ENCODE results near the gene FGF9. TPM values are rescaled to one million over a fixed set of nuclear protein-coding genes. Genes with fewer than 3 reads are reported as not detected.

The FGF9 gene
- total and polyA plus RNA-seq, 10 of the 15 experiments (the other 5 are each of a cell fraction or from before 2014, with no cell fraction given), result 0.05 to 1.5 (median 0.83) TPM

DNA sequence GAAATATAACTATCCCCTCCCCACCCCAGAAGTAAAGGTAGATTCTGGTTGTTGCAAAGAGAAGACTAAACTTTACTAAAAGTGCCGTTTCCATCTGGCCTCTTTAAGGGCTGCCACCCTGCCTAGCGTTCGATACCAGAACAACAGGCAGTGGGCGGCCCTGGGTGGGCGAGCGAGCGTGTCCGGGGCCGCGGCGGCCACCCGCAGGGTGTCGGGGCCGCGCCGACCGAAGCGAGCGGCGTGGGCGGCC, 2.6 kb downstream of the FGF9 start (continued):
- no peak for TF ChIP-seq RFX5 (IDR thresholded peaks at IDR 0.05; ENCODE audit: low read depth, low read length)
- TF ChIP-seq SMC3 (IDR thresholded peaks at IDR 0.05; ENCODE audit: borderline replicate concordance, low read length), result no peak
- no peak for TF ChIP-seq SUZ12 (IDR thresholded peaks at IDR 0.05; ENCODE audit: unreplicated experiment)
- TF ChIP-seq RAD21 (IDR thresholded peaks at IDR 0.05; ENCODE audit: insufficient read depth, low read depth, low read length), result no peak
- TF ChIP-seq, protein P1, sequence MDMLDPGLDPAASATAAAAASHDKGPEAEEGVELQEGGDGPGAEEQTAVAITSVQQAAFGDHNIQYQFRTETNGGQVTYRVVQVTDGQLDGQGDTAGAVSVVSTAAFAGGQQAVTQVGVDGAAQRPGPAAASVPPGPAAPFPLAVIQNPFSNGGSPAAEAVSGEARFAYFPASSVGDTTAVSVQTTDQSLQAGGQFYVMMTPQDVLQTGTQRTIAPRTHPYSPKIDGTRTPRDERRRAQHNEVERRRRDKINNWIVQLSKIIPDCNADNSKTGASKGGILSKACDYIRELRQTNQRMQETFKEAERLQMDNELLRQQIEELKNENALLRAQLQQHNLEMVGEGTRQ (IDR thresholded peaks at IDR 0.05; ENCODE audit: borderline replicate concordance, low read depth, low read length), result no peak
- no peak for TF ChIP-seq JUNB (IDR thresholded peaks at IDR 0.05)
- no peak for TF ChIP-seq YY1 (IDR thresholded peaks at IDR 0.05; ENCODE audit: low read depth, low read length)
- no peak for TF ChIP-seq SIX5 (IDR thresholded peaks at IDR 0.05; ENCODE audit: low read depth, low read length, severe bottlenecking)
- TF ChIP-seq ZNF24 (IDR thresholded peaks at IDR 0.05), result no peak
- TF ChIP-seq, protein P2, sequence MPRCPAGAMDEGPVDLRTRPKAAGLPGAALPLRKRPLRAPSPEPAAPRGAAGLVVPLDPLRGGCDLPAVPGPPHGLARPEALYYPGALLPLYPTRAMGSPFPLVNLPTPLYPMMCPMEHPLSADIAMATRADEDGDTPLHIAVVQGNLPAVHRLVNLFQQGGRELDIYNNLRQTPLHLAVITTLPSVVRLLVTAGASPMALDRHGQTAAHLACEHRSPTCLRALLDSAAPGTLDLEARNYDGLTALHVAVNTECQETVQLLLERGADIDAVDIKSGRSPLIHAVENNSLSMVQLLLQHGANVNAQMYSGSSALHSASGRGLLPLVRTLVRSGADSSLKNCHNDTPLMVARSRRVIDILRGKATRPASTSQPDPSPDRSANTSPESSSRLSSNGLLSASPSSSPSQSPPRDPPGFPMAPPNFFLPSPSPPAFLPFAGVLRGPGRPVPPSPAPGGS (IDR thresholded peaks at IDR 0.05; ENCODE audit: borderline replicate concordance, insufficient read depth, low read depth, low read length, poor library complexity, severe bottlenecking), result no peak
- TF ChIP-seq PAX5 (IDR thresholded peaks at IDR 0.05; ENCODE audit: borderline replicate concordance, low read depth, low read length), result peak; percentile 89
- TF ChIP-seq IKZF1 (conservative IDR thresholded peaks at IDR 0.05), result peak; percentile 71; the same call in 1 of the 2 replicates
- no peak for TF ChIP-seq MYC (IDR thresholded peaks at IDR 0.05; ENCODE audit: insufficient read depth, insufficient read length, insufficient replicate concordance, low read length, severe bottlenecking)
- TF ChIP-seq MEF2A (IDR thresholded peaks at IDR 0.05; ENCODE audit: insufficient read depth, low read depth, low read length), result no peak
- 0 out of 3 replicates have a peak, but pooled peaks of 1 of the 2 experiments have one; percentile 48 for TF ChIP-seq EGR1 (IDR thresholded peaks at IDR 0.05; ENCODE audit: borderline replicate concordance in 1 of 2, low read depth in 2 of 2, low read length in 2 of 2)
- no peak for TF ChIP-seq IKZF2 (IDR thresholded peaks at IDR 0.05)
- TF ChIP-seq ASH2L (IDR thresholded peaks at IDR 0.05; ENCODE audit: borderline replicate concordance, low read depth), result no peak
- TF ChIP-seq, protein P3, sequence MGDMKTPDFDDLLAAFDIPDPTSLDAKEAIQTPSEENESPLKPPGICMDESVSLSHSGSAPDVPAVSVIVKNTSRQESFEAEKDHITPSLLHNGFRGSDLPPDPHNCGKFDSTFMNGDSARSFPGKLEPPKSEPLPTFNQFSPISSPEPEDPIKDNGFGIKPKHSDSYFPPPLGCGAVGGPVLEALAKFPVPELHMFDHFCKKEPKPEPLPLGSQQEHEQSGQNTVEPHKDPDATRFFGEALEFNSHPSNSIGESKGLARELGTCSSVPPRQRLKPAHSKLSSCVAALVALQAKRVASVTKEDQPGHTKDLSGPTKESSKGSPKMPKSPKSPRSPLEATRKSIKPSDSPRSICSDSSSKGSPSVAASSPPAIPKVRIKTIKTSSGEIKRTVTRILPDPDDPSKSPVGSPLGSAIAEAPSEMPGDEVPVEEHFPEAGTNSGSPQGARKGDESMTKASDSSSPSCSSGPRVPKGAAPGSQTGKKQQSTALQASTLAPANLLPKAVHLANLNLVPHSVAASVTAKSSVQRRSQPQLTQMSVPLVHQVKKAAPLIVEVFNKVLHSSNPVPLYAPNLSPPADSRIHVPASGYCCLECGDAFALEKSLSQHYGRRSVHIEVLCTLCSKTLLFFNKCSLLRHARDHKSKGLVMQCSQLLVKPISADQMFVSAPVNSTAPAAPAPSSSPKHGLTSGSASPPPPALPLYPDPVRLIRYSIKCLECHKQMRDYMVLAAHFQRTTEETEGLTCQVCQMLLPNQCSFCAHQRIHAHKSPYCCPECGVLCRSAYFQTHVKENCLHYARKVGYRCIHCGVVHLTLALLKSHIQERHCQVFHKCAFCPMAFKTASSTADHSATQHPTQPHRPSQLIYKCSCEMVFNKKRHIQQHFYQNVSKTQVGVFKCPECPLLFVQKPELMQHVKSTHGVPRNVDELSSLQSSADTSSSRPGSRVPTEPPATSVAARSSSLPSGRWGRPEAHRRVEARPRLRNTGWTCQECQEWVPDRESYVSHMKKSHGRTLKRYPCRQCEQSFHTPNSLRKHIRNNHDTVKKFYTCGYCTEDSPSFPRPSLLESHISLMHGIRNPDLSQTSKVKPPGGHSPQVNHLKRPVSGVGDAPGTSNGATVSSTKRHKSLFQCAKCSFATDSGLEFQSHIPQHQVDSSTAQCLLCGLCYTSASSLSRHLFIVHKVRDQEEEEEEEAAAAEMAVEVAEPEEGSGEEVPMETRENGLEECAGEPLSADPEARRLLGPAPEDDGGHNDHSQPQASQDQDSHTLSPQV (IDR thresholded peaks at IDR 0.05), result no peak
- TF ChIP-seq BACH1 (IDR thresholded peaks at IDR 0.05; ENCODE audit: borderline replicate concordance), result 0 out of 2 replicates have a peak, but pooled peaks have one; percentile 40
- TF ChIP-seq, protein P4, sequence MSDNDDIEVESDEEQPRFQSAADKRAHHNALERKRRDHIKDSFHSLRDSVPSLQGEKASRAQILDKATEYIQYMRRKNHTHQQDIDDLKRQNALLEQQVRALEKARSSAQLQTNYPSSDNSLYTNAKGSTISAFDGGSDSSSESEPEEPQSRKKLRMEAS (IDR thresholded peaks at IDR 0.05; ENCODE audit: low read depth, low read length), result no peak
- TF ChIP-seq CREB1 (IDR thresholded peaks at IDR 0.05; ENCODE audit: low read depth), result no peak
- TF ChIP-seq SMARCA5 (IDR thresholded peaks at IDR 0.05), result no peak
- TF ChIP-seq FOXM1 (IDR thresholded peaks at IDR 0.05; ENCODE audit: low read depth, low read length), result no peak

Data from GM12878 (cell line).